GM12878 (cell line): ENCODE results near the gene CYB5R3. TPM values are rescaled to one million over a fixed set of nuclear protein-coding genes. Genes with fewer than 3 reads are reported as not detected.
A peak's percentile ranks its signal among the peaks of the same experiment; 100 is the strongest.

Experiments
- ATAC-seq: fragments of 200-7000 bp; cut with Tn5 transposase; 3 replicates; pipeline ENCODE4 v1.9.1; 2020; ENCODE audit warnings: mild to moderate bottlenecking, moderate library complexity
- BruUV-seq: library from RNA; stranded (reverse); fragments of 400-500 nt; replicated peaks from 2 replicates; lab custom pipeline; 2021; lab: Mats Ljungman, UMichigan
- CTCF ChIA-PET: fragments of 300-600 bp; sonication (Branson Sonifier 250); formaldehyde crosslinking; extraction: SDS; loops from one replicate; lab custom pipeline; 2021; ENCODE audit warnings: inconsistent platforms; lab: Yijun Ruan, JAX
- POLR2A ChIA-PET: fragments of 350-600 bp; formaldehyde crosslinking; extraction: SDS; loops from one replicate; lab custom pipeline; 2021; ENCODE audit warnings: inconsistent platforms; lab: Charles Lee
- RAD21 ChIA-PET: fragments of 300-600 bp; sonication (Branson Sonifier 250); formaldehyde crosslinking; loops from one replicate; lab custom pipeline; 2023; ENCODE audit warnings: antibody characterized with exemption; ENCODE audit not compliant: unreplicated experiment; lab: Charles Lee
- SMC1A ChIA-PET: fragments of 300-600 bp; sonication (Branson Sonifier 250); formaldehyde crosslinking; loops from one replicate; lab custom pipeline; 2023; ENCODE audit not compliant: unreplicated experiment, uncharacterized antibody; lab: Charles Lee
- DNase-seq: peaks from one replicate; pipeline ENCODE4 v3.0.0-alpha.2; 2011; ENCODE audit warnings: low read depth, low spot score
- FAIRE-seq: peaks from 3 replicates; lab custom pipeline; 2011; peaks lifted over from hg19 to GRCh38; lab: Jason Lieb, UNC
- H2AFZ ChIP-seq: 2 replicates; pipeline ENCODE4 v1.6.0; 2011; ENCODE audit warnings: low read depth, low read length, control low read depth; ENCODE audit not compliant: control insufficient read depth
- H3K27ac ChIP-seq: 2 replicates; pipeline ENCODE4 v1.5.1; 2011; ENCODE audit warnings: control low read depth; ENCODE audit not compliant: control insufficient read depth, insufficient read depth
- H3K27me3 ChIP-seq, 2 experiments: replicated peaks in 1 of 2; 2 replicates each; pipeline versions ENCODE4 v1.6.0 to v1.6.1; 2011; ENCODE audit warnings: low read length in 1 of 2; ENCODE audit not compliant: control insufficient read depth in 2 of 2, insufficient read depth in 2 of 2
- H3K36me3 ChIP-seq, 2 experiments: 2 replicates each; pipeline ENCODE4 v1.5.1; 2011; ENCODE audit warnings: low read length in 1 of 2; ENCODE audit not compliant: control insufficient read depth in 2 of 2, insufficient read depth in 2 of 2
- H3K4me1 ChIP-seq: 2 replicates; pipeline ENCODE4 v1.6.1; 2011; ENCODE audit warnings: mild to moderate bottlenecking, low read length, moderate library complexity, mixed read lengths; ENCODE audit not compliant: control insufficient read depth, insufficient read depth
- H3K4me2 ChIP-seq: 2 replicates; pipeline ENCODE4 v1.6.0; 2011; ENCODE audit warnings: control low read depth; ENCODE audit not compliant: control insufficient read depth, insufficient read depth
- H3K4me3 ChIP-seq: fragments of 200-600 bp; sonication (generic); 2 replicates; pipeline ENCODE4 v1.5.1; 2016
- H3K79me2 ChIP-seq: 2 replicates; pipeline ENCODE4 v1.6.0; 2011; ENCODE audit warnings: low read length; ENCODE audit not compliant: control insufficient read depth, insufficient read depth
- H3K9ac ChIP-seq: 2 replicates; pipeline ENCODE4 v1.8.0; 2011; ENCODE audit warnings: low read length, control low read depth, mixed read lengths; ENCODE audit not compliant: control insufficient read depth, insufficient read depth
- H3K9me3 ChIP-seq: replicated peaks from 3 replicates; pipeline ENCODE4 v1.5.1; 2011; ENCODE audit warnings: mild to moderate bottlenecking, low read length; ENCODE audit not compliant: control insufficient read depth, insufficient read depth
- H4K20me1 ChIP-seq: 2 replicates; pipeline ENCODE4 v1.6.0; 2011; ENCODE audit not compliant: control insufficient read depth, insufficient read depth
- IKZF1 ChIP-seq: fragments of 450-650 bp; conservative IDR thresholded peaks from 2 replicates; pipeline ENCODE4 v1.6.1; 2017; ENCODE audit warnings: antibody characterized with exemption, mild to moderate bottlenecking
- MEF2B ChIP-seq: fragments of 450-650 bp; IDR thresholded peaks from 2 replicates; pipeline ENCODE4 v1.6.1; 2018; ENCODE audit warnings: mild to moderate bottlenecking, moderate library complexity; ENCODE audit not compliant: partially characterized antibody, poor library complexity, severe bottlenecking
- SPI1 ChIP-seq: IDR thresholded peaks from 2 replicates; pipeline ENCODE4 v1.6.1; 2011; ENCODE audit warnings: low read depth, mild to moderate bottlenecking, low read length, moderate library complexity, borderline replicate concordance; ENCODE audit not compliant: insufficient read depth
- STAT1 ChIP-seq: fragments of 450-650 bp; conservative IDR thresholded peaks from 2 replicates; pipeline ENCODE4 v1.6.1; 2014; ENCODE audit warnings: antibody characterized with exemption, mild to moderate bottlenecking
- TAF1 ChIP-seq: IDR thresholded peaks from 2 replicates; pipeline ENCODE4 v1.6.1; 2011; ENCODE audit warnings: mild to moderate bottlenecking, low read depth, low read length, borderline replicate concordance
- WGBS: methylation state at CpG from one replicate; pipeline ENCODE4 v1.1.6; 2016; ENCODE audit warnings: low lambda C conversion rate; ENCODE audit not compliant: insufficient replicate concordance, insufficient coverage; ENCODE audit errors: missing lambda C conversion rate; 5-methylcytosine and 5-hydroxymethylcytosine counted together
- in situ Hi-C: fragments of 300-500 bp; cut with MboI; formaldehyde crosslinking; loops from 9 replicates; pipeline ENCODE4 v1.14.3; 2018; ENCODE audit warnings: mixed read lengths
- intact Hi-C: fragments of 100-400 bp; cut with micrococcal nuclease; formaldehyde crosslinking; loops from one replicate; pipeline ENCODE4 v1.14.2; 2022; ENCODE audit not compliant: unreplicated experiment
- polyA plus RNA-seq, 11 experiments: library from polyadenylated mRNA; depleted of rRNA in 4 of 11; unstranded in 6 of 11; stranded (reverse) in 5 of 11; fragments of >200 nt; fragmentation: Nextera tagmentation in 4 of 11; fragmentation: Illumina TruSeq in 1 of 11; extraction: Ambion mirVana in 4 of 11; extraction: Trizol in 1 of 11; gene quantifications; 1 replicate in 1 of 11; 2 replicates in 10 of 11; pipeline versions ENCODE4 v1.2.1 to v1.2.3, GENCODE V29; 2011 to 2016; ENCODE audit warnings: inconsistent platforms in 2 of 11, missing spikeins in 2 of 11, low read depth in 1 of 11
- total RNA-seq, 4 experiments: library from RNA; depleted of rRNA in 3 of 4; stranded (reverse); fragments of >200 nt in 3 of 4; fragmentation: Illumina TruSeq in 1 of 4; extraction: Trizol in 1 of 4; gene quantifications; 2 replicates each; pipeline versions ENCODE4 v1.2.1 to v1.2.3, GENCODE V29; 2013 to 2021
- TF ChIP-seq, protein P1 (sequence below): IDR thresholded peaks from 2 replicates; pipeline ENCODE4 v1.6.1; 2011; ENCODE audit warnings: low read depth, mild to moderate bottlenecking, low read length, moderate library complexity, borderline replicate concordance; ENCODE audit errors: extremely low read depth

The CYB5R3 gene
- total and polyA plus RNA-seq, 10 of the 15 experiments (the other 5 are each of a cell fraction or from before 2014, with no cell fraction given) = 2.0 to 119 (median 67.8) TPM

DNA sequence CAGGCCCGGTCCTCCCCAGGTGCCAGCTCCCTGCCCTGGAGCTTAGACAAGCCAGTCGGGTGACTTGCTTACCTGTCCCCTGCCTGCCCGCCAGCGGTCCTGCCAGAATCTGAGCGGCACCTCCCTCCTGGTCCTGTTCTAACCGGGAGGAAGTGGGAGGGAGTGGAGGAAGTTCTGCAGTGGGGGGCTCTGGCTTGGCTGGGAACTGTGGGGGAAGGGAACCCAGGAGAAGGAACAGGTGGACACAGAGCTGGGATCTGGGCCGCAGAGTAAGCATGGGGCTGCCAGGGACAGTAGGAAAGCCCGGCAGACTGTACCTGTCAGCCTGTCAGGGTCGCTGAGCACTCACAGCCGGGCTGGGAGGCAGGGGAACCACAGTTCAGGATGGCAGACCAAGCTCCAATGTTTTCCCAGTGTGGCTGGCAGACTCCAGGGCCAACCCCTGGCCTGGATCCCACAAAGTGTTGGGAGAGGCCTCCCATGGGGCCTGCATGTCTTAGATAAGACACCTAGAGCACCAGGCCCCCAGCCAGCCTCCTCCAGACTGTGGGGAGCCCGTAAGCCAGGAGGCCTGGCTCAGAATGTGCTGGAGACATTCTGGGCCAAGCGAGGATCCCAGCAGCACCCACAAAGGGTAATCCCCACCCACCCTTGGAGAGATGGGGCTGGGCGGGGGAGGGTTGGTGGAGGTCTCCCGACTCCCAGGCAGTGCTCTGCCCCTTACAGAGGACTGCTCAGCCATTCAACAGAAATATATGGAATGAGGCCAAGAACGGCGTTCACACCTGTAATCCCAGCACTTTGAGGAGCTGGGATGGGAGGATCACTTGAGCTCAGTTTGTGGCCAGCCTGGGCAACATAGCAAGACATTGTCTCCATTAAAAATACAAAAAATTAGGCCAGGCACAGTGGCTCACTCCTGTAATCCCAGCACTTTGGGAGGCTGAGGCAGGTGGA is 2.3 kb downstream of the CYB5R3 start:
- no peaks in the 10 kb centered on the region for H3K9me3 ChIP-seq
- TF ChIP-seq IKZF1 (0 out of 2 replicates have a peak, but pooled peaks have one; percentile 9), STAT1 (no peak), TAF1 (no peak), MEF2B (no peak), SPI1 (peak; percentile 15; the same call in 1 of the 2 replicates)
- TF ChIP-seq, protein P1, sequence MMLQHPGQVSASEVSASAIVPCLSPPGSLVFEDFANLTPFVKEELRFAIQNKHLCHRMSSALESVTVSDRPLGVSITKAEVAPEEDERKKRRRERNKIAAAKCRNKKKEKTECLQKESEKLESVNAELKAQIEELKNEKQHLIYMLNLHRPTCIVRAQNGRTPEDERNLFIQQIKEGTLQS = no peak
- H3K27me3 ChIP-seq = no peaks in the 10 kb centered on the region
- H3K9ac ChIP-seq = peak overlapping the region; percentile 39
- peak overlapping the region; percentile 41 for H3K27ac ChIP-seq
- ATAC-seq (no peak), DNase-seq (no peak), FAIRE-seq (no peak)
- no peaks in the 10 kb centered on the region for H4K20me1 ChIP-seq
- no peaks in the 10 kb centered on the region for H3K36me3 ChIP-seq
- BruUV-seq = no TSS peak
- in situ Hi-C loops = no loop called here
- H2AFZ ChIP-seq = no peak overlapping the region
- peaks cover 58% of the 10 kb centered on the region for H3K79me2 ChIP-seq
- H3K4me1 ChIP-seq = peaks cover 42% of the 10 kb centered on the region
- peak overlapping the region; percentile 71 for H3K4me2 ChIP-seq
- ChIA-PET POLR2A (interaction anchor here (0.7 to 2.1 kb wide), 3 partner anchors 10 to 221 kb away, joined by 3 to 11 read pairs (median 4); partner anchors contain the start of gene POLDIP3), CTCF (interaction anchor here (1.3 to 3.0 kb wide), 3 partner anchors 9 to 25 kb away, joined by 3 to 17 read pairs (median 5); no protein-coding TSS in a partner anchor), RAD21 (interaction anchor here (0.6 to 1.3 kb wide), 5 partner anchors 9 to 275 kb away, joined by 3 to 5 read pairs (median 3); partner anchors contain the start of gene RRP7A), SMC1A (interaction anchor here (0.5 to 1.9 kb wide), 8 partner anchors 9 to 367 kb away, joined by 3 to 6 read pairs (median 3); no protein-coding TSS in a partner anchor)
- peak overlapping the region; percentile 100 for H3K4me3 ChIP-seq
- WGBS = 87% methylated on average over 16 of the region's 16 CpGs
- intact Hi-C loops = no loop called here
